K562 (cell line): Measurements from ENCODE around the gene KLHL20. TPM values are rescaled to one million over a fixed set of nuclear protein-coding genes. Genes with fewer than 3 reads are reported as not detected.

Experiments used
- ARHGAP35 ChIP-seq: fragments of 450-650 bp; IDR thresholded peaks from 2 replicates; pipeline ENCODE4 v1.6.1; 2018; ENCODE audit not compliant: partially characterized antibody
- BRF1 ChIP-seq: IDR thresholded peaks from 3 replicates; pipeline ENCODE4 v1.6.1; 2011; ENCODE audit warnings: borderline replicate concordance, mild to moderate bottlenecking; ENCODE audit not compliant: insufficient read length; ENCODE audit errors: extremely low read depth
- C11orf30 ChIP-seq: fragments of 450-650 bp; IDR thresholded peaks from 2 replicates; pipeline ENCODE4 v1.6.1; 2016; ENCODE audit warnings: low read depth, mild to moderate bottlenecking
- CXXC5 ChIP-seq: fragments of 250-450 bp; sonication (Bioruptor Pico); IDR thresholded peaks from 2 replicates; pipeline ENCODE4 v1.8.0; 2022; ENCODE audit warnings: inconsistent platforms, mild to moderate bottlenecking, moderate library complexity
- FOXA3 ChIP-seq, 2 experiments: fragments of 450-650 bp in 1 of 2; sonication (generic) in 1 of 2; formaldehyde crosslinking; IDR thresholded peaks in 1 of 2; conservative IDR thresholded peaks in 1 of 2; 2 replicates each; pipeline versions ENCODE4 v1.4.0 to v1.8.0; 2020 to 2022; ENCODE audit warnings: mild to moderate bottlenecking in 2 of 2, missing genetic modification reagents in 1 of 2
- KLF16 ChIP-seq: IDR thresholded peaks from 2 replicates; pipeline ENCODE4 v1.6.1; 2016; ENCODE audit warnings: antibody characterized with exemption
- LEF1 ChIP-seq: fragments of 450-650 bp; IDR thresholded peaks from 2 replicates; pipeline ENCODE4 v1.6.1; 2016; ENCODE audit warnings: mild to moderate bottlenecking
- MIER1 ChIP-seq: fragments of 450-650 bp; IDR thresholded peaks from 2 replicates; pipeline ENCODE4 v1.6.1; 2016; ENCODE audit warnings: antibody characterized with exemption, mild to moderate bottlenecking, low read depth
- MTA1 ChIP-seq: fragments of 450-650 bp; IDR thresholded peaks from 2 replicates; pipeline ENCODE4 v1.6.1; 2017; ENCODE audit warnings: borderline replicate concordance
- OTX1 ChIP-seq: fragments of 450-650 bp; formaldehyde crosslinking; IDR thresholded peaks from 2 replicates; pipeline ENCODE4 v1.4.0; 2022; ENCODE audit warnings: mild to moderate bottlenecking
- RCOR1 ChIP-seq, 2 experiments: IDR thresholded peaks; 2 replicates each; pipeline ENCODE4 v1.6.1; 2012; ENCODE audit warnings: low read depth in 2 of 2, low read length in 2 of 2, borderline replicate concordance in 1 of 2, improper control_type of control experiment in 1 of 2
- SREBF1 ChIP-seq: fragments of 150-350 bp; IDR thresholded peaks from 2 replicates; pipeline ENCODE4 v1.6.1; 2014; ENCODE audit warnings: antibody characterized with exemption, low read depth, low read length, borderline replicate concordance
- SRSF1 ChIP-seq: fragments of 200-400 bp; formaldehyde crosslinking; IDR thresholded peaks from 2 replicates; pipeline ENCODE4 v1.6.1; 2017; ENCODE audit warnings: mild to moderate bottlenecking, low read depth, low read length, moderate library complexity
- TEAD2 ChIP-seq: fragments of 450-650 bp; IDR thresholded peaks from 2 replicates; pipeline ENCODE4 v1.6.1; 2016; ENCODE audit warnings: missing genetic modification characterization, control low read depth, missing compliant biosample characterization
- TRIM24 ChIP-seq, 2 experiments: fragments of 450-650 bp; IDR thresholded peaks; 2 replicates each; pipeline ENCODE4 v1.6.1; 2016
- ZNF707 ChIP-seq: fragments of 250-450 bp; sonication (Bioruptor Pico); conservative IDR thresholded peaks from 2 replicates; pipeline ENCODE4 v1.8.0; 2022; ENCODE audit warnings: inconsistent platforms, mild to moderate bottlenecking, moderate library complexity
- polyA plus RNA-seq, 8 experiments: library from polyadenylated mRNA; depleted of rRNA in 4 of 8; stranded (reverse) in 5 of 8; unstranded in 3 of 8; fragments of >200 nt; fragmentation: Nextera tagmentation in 2 of 8; fragmentation: Illumina TruSeq in 1 of 8; extraction: Ambion mirVana in 2 of 8; extraction: Trizol in 1 of 8; gene quantifications; 2 replicates each; pipeline versions ENCODE4 v1.2.1 to v1.2.3, GENCODE V29; 2011 to 2014; ENCODE audit warnings: inconsistent platforms in 1 of 8, missing spikeins in 1 of 8
- total RNA-seq, 7 experiments: library from RNA; depleted of rRNA in 6 of 7; stranded (reverse); fragments of >200 nt in 6 of 7; fragmentation: Illumina TruSeq in 2 of 7; extraction: Trizol in 2 of 7; gene quantifications; 2 replicates each; pipeline versions ENCODE4 v1.2.1 to v1.2.3, GENCODE V29; 2011 to 2021; ENCODE audit warnings: low replicate concordance in 1 of 7
- TF ChIP-seq, protein P1 (sequence below): fragments of 250-450 bp; sonication (Bioruptor Pico); IDR thresholded peaks from 2 replicates; pipeline ENCODE4 v1.4.0; 2020; ENCODE audit warnings: mild to moderate bottlenecking, moderate library complexity, borderline replicate concordance
- TF ChIP-seq, protein P2 (sequence below), 2 experiments: IDR thresholded peaks; 2 replicates each; pipeline ENCODE4 v1.6.1; 2011; ENCODE audit warnings: borderline replicate concordance in 1 of 2, control low read depth in 1 of 2, low read depth in 1 of 2, low read length in 1 of 2, mild to moderate bottlenecking in 1 of 2, mixed read lengths in 1 of 2, moderate library complexity in 1 of 2; ENCODE audit not compliant: insufficient read depth in 1 of 2, insufficient read length in 1 of 2, poor library complexity in 1 of 2, severe bottlenecking in 1 of 2; ENCODE audit errors: extremely low read depth in 1 of 2
- TF ChIP-seq, protein P3 (sequence below): fragments of 450-650 bp; IDR thresholded peaks from 2 replicates; pipeline ENCODE4 v1.6.1; 2018; ENCODE audit warnings: mild to moderate bottlenecking, low read depth; ENCODE audit not compliant: partially characterized antibody
- TF ChIP-seq, protein P4 (sequence below): sonication (generic); formaldehyde crosslinking; IDR thresholded peaks from 2 replicates; pipeline ENCODE4 v1.9.0; 2022; ENCODE audit warnings: mild to moderate bottlenecking, missing genetic modification reagents

KLHL20 gene
- total and polyA plus RNA-seq, 9 of the 15 experiments (the other 6 are each of a cell fraction or from before 2014, with no cell fraction given) = 8.9 to 23.2 (median 16.8) TPM

DNA sequence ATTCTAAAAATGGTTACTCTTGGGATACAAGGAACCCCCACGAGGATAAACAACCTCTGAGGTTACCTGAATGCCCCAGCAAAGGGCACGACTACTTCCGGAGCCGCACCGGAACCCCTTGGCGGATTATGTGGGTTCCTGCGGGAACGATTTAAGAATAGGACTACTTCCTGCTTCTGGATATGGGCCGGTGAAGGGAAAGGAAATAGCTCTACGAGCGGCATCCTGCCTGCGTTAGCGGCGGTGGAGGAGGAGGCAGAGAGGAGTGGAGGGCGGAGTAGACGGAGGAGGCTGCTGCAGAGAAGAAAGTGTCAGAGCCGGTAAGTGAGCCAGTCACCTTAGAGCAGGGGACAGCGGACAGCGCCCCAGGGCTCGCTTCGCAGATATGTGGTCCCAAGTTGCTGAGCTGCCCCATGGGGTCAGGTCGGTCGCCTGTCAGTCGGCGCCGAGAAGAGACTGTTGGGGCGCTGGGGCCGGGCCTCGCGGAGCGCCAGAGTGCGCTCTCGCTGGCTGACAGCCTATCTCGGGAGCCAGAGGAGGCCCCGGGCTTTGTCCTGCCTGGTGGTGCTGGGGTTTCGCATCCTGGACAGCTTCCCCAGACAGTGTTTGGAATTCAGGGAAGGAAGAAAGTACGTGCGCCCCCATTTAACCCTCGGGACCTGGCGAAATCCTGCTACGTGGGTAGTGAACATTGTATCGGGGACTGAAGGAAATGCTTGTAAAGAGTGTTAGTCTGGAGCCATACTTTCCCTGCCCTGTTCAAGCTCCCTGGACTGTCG lies at the start of gene KLHL20 (continued):
- TF ChIP-seq OTX1 (CRISPR knock-in tag) = peak; percentile 94
- TF ChIP-seq MIER1 = peak; percentile 79; the same call in 1 of the 2 replicates
- TF ChIP-seq, protein P1, sequence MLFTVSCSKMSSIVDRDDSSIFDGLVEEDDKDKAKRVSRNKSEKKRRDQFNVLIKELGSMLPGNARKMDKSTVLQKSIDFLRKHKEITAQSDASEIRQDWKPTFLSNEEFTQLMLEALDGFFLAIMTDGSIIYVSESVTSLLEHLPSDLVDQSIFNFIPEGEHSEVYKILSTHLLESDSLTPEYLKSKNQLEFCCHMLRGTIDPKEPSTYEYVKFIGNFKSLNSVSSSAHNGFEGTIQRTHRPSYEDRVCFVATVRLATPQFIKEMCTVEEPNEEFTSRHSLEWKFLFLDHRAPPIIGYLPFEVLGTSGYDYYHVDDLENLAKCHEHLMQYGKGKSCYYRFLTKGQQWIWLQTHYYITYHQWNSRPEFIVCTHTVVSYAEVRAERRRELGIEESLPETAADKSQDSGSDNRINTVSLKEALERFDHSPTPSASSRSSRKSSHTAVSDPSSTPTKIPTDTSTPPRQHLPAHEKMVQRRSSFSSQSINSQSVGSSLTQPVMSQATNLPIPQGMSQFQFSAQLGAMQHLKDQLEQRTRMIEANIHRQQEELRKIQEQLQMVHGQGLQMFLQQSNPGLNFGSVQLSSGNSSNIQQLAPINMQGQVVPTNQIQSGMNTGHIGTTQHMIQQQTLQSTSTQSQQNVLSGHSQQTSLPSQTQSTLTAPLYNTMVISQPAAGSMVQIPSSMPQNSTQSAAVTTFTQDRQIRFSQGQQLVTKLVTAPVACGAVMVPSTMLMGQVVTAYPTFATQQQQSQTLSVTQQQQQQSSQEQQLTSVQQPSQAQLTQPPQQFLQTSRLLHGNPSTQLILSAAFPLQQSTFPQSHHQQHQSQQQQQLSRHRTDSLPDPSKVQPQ = no peak
- TF ChIP-seq, protein P2, sequence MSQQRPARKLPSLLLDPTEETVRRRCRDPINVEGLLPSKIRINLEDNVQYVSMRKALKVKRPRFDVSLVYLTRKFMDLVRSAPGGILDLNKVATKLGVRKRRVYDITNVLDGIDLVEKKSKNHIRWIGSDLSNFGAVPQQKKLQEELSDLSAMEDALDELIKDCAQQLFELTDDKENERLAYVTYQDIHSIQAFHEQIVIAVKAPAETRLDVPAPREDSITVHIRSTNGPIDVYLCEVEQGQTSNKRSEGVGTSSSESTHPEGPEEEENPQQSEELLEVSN (IDR thresholded peaks at IDR 0.05; ENCODE audit: borderline replicate concordance in 1 of 2, extremely low read depth in 1 of 2, insufficient read depth in 1 of 2, insufficient read length in 1 of 2, low read depth in 1 of 2, low read length in 1 of 2, poor library complexity in 1 of 2, severe bottlenecking in 1 of 2) = peak; percentile 46 to 57
- no peak for TF ChIP-seq ZNF707 (CRISPR knock-in tag)
- TF ChIP-seq, protein P3, sequence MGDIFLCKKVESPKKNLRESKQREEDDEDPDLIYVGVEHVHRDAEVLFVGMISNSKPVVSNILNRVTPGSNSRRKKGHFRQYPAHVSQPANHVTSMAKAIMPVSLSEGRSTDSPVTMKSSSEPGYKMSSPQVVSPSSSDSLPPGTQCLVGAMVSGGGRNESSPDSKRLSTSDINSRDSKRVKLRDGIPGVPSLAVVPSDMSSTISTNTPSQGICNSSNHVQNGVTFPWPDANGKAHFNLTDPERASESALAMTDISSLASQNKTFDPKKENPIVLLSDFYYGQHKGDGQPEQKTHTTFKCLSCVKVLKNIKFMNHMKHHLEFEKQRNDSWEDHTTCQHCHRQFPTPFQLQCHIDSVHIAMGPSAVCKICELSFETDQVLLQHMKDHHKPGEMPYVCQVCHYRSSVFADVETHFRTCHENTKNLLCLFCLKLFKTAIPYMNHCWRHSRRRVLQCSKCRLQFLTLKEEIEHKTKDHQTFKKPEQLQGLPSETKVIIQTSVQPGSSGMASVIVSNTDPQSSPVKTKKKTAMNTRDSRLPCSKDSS = no peak
- peak; percentile 62 to 99; a peak in 3 of 4 replicates for TF ChIP-seq TRIM24 (IDR thresholded peaks at IDR 0.05)
- no peak for TF ChIP-seq SREBF1
- no peak for TF ChIP-seq KLF16
- TF ChIP-seq, protein P4, sequence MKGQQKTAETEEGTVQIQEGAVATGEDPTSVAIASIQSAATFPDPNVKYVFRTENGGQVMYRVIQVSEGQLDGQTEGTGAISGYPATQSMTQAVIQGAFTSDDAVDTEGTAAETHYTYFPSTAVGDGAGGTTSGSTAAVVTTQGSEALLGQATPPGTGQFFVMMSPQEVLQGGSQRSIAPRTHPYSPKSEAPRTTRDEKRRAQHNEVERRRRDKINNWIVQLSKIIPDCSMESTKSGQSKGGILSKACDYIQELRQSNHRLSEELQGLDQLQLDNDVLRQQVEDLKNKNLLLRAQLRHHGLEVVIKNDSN (CRISPR knock-in tag) = no peak
- TF ChIP-seq CXXC5 (CRISPR knock-in tag) = peak; percentile 88
- peak; percentile 95 for TF ChIP-seq C11orf30
- TF ChIP-seq MTA1 = peak; percentile 65; the same call in 1 of the 2 replicates
- no peak for TF ChIP-seq BRF1
- peak; percentile 72; the same call in 1 of the 2 replicates for TF ChIP-seq LEF1
- no peak for TF ChIP-seq SRSF1
- no peak for TF ChIP-seq FOXA3 (CRISPR knock-in tag; conservative IDR thresholded peaks at IDR 0.05 in 1 of 2, IDR thresholded peaks at IDR 0.05 in 1 of 2)
- no peak for TF ChIP-seq TEAD2
- peak in 1 of 2 experiments; percentile 90; a peak in 2 of 4 replicates for TF ChIP-seq RCOR1 (IDR thresholded peaks at IDR 0.05; ENCODE audit: borderline replicate concordance in 1 of 2, low read depth in 2 of 2, low read length in 2 of 2)
- no peak for TF ChIP-seq ARHGAP35
